Measurements from ENCODE around the gene SFXN2. TPM values are rescaled to one million over a fixed set of nuclear protein-coding genes. Genes with fewer than 3 reads are reported as not detected.

The SFXN2 gene
- total RNA-seq, 1 experiment from 2014 or later, result 10.2 TPM

- no peaks in the 10 kb centered on the region for H4K20me1 ChIP-seq (ENCODE audit: insufficient read depth, low read depth, low read length)
- H3K4me1 ChIP-seq (ENCODE audit: low read length), result peaks cover 34% of the 10 kb centered on the region
- peaks cover 74% of the 10 kb centered on the region for H3K79me2 ChIP-seq (ENCODE audit: low read length)
- H3K4me3 ChIP-seq (ENCODE audit: low read length), result no peak overlapping the region
- H3K27me3 ChIP-seq (ENCODE audit: low read length), result no peaks in the 10 kb centered on the region
- no peaks in the 10 kb centered on the region for H3K9me2 ChIP-seq (replicated peaks; ENCODE audit: insufficient read depth, low read length)
- no peak overlapping the region for H3K27ac ChIP-seq (ENCODE audit: low read length)
- DNase-seq, result no peak
- no peaks in the 10 kb centered on the region for H3K36me3 ChIP-seq (ENCODE audit: insufficient read depth, low read length)
- H3K9ac ChIP-seq (ENCODE audit: low read length), result no peak overlapping the region
- H3K4me2 ChIP-seq (ENCODE audit: low read depth, low read length, poor library complexity, severe bottlenecking), result no peak overlapping the region
- H3K9me3 ChIP-seq (ENCODE audit: low read length), result no peaks in the 10 kb centered on the region
- no peak overlapping the region for H2AFZ ChIP-seq (ENCODE audit: low read length)
Measured at GRCh38 chr10:102775201-102775934, 60.9 kb downstream of the SFXN2 start.

GRCh38 chr10:102775935-102776669 lies 61.7 kb downstream of the SFXN2 start:
- Histone ChIP-seq H3K79me2 (ENCODE audit: low read length) (peaks cover 73% of the 10 kb centered on the region), H3K4me2 (ENCODE audit: low read depth, low read length, poor library complexity, severe bottlenecking) (no peak overlapping the region), H3K27ac (ENCODE audit: low read length) (no peak overlapping the region), H2AFZ (ENCODE audit: low read length) (no peak overlapping the region), H3K36me3 (ENCODE audit: insufficient read depth, low read length) (no peaks in the 10 kb centered on the region), H3K9ac (ENCODE audit: low read length) (no peak overlapping the region), H3K4me3 (ENCODE audit: low read length) (no peak overlapping the region), H3K4me1 (ENCODE audit: low read length) (peaks cover 29% of the 10 kb centered on the region), H4K20me1 (ENCODE audit: insufficient read depth, low read depth, low read length) (no peaks in the 10 kb centered on the region), H3K9me3 (ENCODE audit: low read length) (no peaks in the 10 kb centered on the region), H3K27me3 (ENCODE audit: low read length) (no peaks in the 10 kb centered on the region), H3K9me2 (replicated peaks; ENCODE audit: insufficient read depth, low read length) (no peaks in the 10 kb centered on the region)
- DNase-seq, result no peak

- Histone ChIP-seq H3K27ac (ENCODE audit: low read length) (no peak overlapping the region), H3K4me1 (ENCODE audit: low read length) (peaks cover 21% of the 10 kb centered on the region), H4K20me1 (ENCODE audit: insufficient read depth, low read depth, low read length) (no peaks in the 10 kb centered on the region), H3K4me2 (ENCODE audit: low read depth, low read length, poor library complexity, severe bottlenecking) (no peak overlapping the region), H3K9ac (ENCODE audit: low read length) (no peak overlapping the region), H3K27me3 (ENCODE audit: low read length) (no peaks in the 10 kb centered on the region), H3K79me2 (ENCODE audit: low read length) (peaks cover 72% of the 10 kb centered on the region), H3K9me3 (ENCODE audit: low read length) (no peaks in the 10 kb centered on the region), H3K4me3 (ENCODE audit: low read length) (no peak overlapping the region), H2AFZ (ENCODE audit: low read length) (no peak overlapping the region), H3K36me3 (ENCODE audit: insufficient read depth, low read length) (no peaks in the 10 kb centered on the region), H3K9me2 (replicated peaks; ENCODE audit: insufficient read depth, low read length) (no peaks in the 10 kb centered on the region)
- no peak for DNase-seq
Measured at GRCh38 chr10:102776779-102777456, 62.5 kb downstream of the SFXN2 start.

- H3K4me1 ChIP-seq (ENCODE audit: low read length), result peaks cover 12% of the 10 kb centered on the region
- no peaks in the 10 kb centered on the region for H3K9me3 ChIP-seq (ENCODE audit: low read length)
- H4K20me1 ChIP-seq (ENCODE audit: insufficient read depth, low read depth, low read length), result no peaks in the 10 kb centered on the region
- H3K9me2 ChIP-seq (replicated peaks; ENCODE audit: insufficient read depth, low read length), result no peaks in the 10 kb centered on the region
- H3K4me3 ChIP-seq (ENCODE audit: low read length), result no peak overlapping the region
- no peaks in the 10 kb centered on the region for H3K36me3 ChIP-seq (ENCODE audit: insufficient read depth, low read length)
- no peak overlapping the region for H3K27ac ChIP-seq (ENCODE audit: low read length)
- H2AFZ ChIP-seq (ENCODE audit: low read length), result no peak overlapping the region
- no peak overlapping the region for H3K4me2 ChIP-seq (ENCODE audit: low read depth, low read length, poor library complexity, severe bottlenecking)
- H3K9ac ChIP-seq (ENCODE audit: low read length), result no peak overlapping the region
- no peak for DNase-seq
- H3K27me3 ChIP-seq (ENCODE audit: low read length), result no peaks in the 10 kb centered on the region
- H3K79me2 ChIP-seq (ENCODE audit: low read length), result peaks cover 78% of the 10 kb centered on the region
Measured at GRCh38 chr10:102777711-102778453, 63.4 kb downstream of the SFXN2 start.

- Histone ChIP-seq H4K20me1 (ENCODE audit: insufficient read depth, low read depth, low read length) (no peaks in the 10 kb centered on the region), H3K36me3 (ENCODE audit: insufficient read depth, low read length) (no peaks in the 10 kb centered on the region), H3K27me3 (ENCODE audit: low read length) (no peaks in the 10 kb centered on the region), H3K27ac (ENCODE audit: low read length) (no peak overlapping the region), H3K4me2 (ENCODE audit: low read depth, low read length, poor library complexity, severe bottlenecking) (no peak overlapping the region), H3K4me1 (ENCODE audit: low read length) (peaks cover 3% of the 10 kb centered on the region), H3K79me2 (ENCODE audit: low read length) (peaks cover 76% of the 10 kb centered on the region), H3K9me2 (replicated peaks; ENCODE audit: insufficient read depth, low read length) (no peaks in the 10 kb centered on the region), H3K9me3 (ENCODE audit: low read length) (no peaks in the 10 kb centered on the region), H2AFZ (ENCODE audit: low read length) (no peak overlapping the region), H3K4me3 (ENCODE audit: low read length) (no peak overlapping the region), H3K9ac (ENCODE audit: low read length) (no peak overlapping the region)
- no peak for DNase-seq
Measured at GRCh38 chr10:102778781-102779180, 64.3 kb downstream of the SFXN2 start.

GRCh38 chr10:102779680-102780526 lies 65.5 kb downstream of the SFXN2 start:
- H3K4me3 ChIP-seq (ENCODE audit: low read length), result no peak overlapping the region
- no peaks in the 10 kb centered on the region for H3K9me3 ChIP-seq (ENCODE audit: low read length)
- no peak overlapping the region for H2AFZ ChIP-seq (ENCODE audit: low read length)
- no peak overlapping the region for H3K9ac ChIP-seq (ENCODE audit: low read length)
- H3K27ac ChIP-seq (ENCODE audit: low read length), result no peak overlapping the region
- no peak overlapping the region for H3K4me2 ChIP-seq (ENCODE audit: low read depth, low read length, poor library complexity, severe bottlenecking)
- no peak for DNase-seq
- no peaks in the 10 kb centered on the region for H4K20me1 ChIP-seq (ENCODE audit: insufficient read depth, low read depth, low read length)
- peaks cover 70% of the 10 kb centered on the region for H3K79me2 ChIP-seq (ENCODE audit: low read length)
- no peaks in the 10 kb centered on the region for H3K4me1 ChIP-seq (ENCODE audit: low read length)
- no peaks in the 10 kb centered on the region for H3K9me2 ChIP-seq (replicated peaks; ENCODE audit: insufficient read depth, low read length)
- no peaks in the 10 kb centered on the region for H3K27me3 ChIP-seq (ENCODE audit: low read length)
- no peaks in the 10 kb centered on the region for H3K36me3 ChIP-seq (ENCODE audit: insufficient read depth, low read length)

GRCh38 chr10:102780527-102780808 lies 66.0 kb downstream of the SFXN2 start:
- Histone ChIP-seq H3K9ac (ENCODE audit: low read length) (no peak overlapping the region), H3K36me3 (ENCODE audit: insufficient read depth, low read length) (no peaks in the 10 kb centered on the region), H4K20me1 (ENCODE audit: insufficient read depth, low read depth, low read length) (no peaks in the 10 kb centered on the region), H3K9me2 (replicated peaks; ENCODE audit: insufficient read depth, low read length) (no peaks in the 10 kb centered on the region), H3K27me3 (ENCODE audit: low read length) (no peaks in the 10 kb centered on the region), H2AFZ (ENCODE audit: low read length) (no peak overlapping the region), H3K4me1 (ENCODE audit: low read length) (no peaks in the 10 kb centered on the region), H3K9me3 (ENCODE audit: low read length) (no peaks in the 10 kb centered on the region), H3K4me2 (ENCODE audit: low read depth, low read length, poor library complexity, severe bottlenecking) (no peak overlapping the region), H3K4me3 (ENCODE audit: low read length) (no peak overlapping the region), H3K27ac (ENCODE audit: low read length) (no peak overlapping the region), H3K79me2 (ENCODE audit: low read length) (peaks cover 68% of the 10 kb centered on the region)
- no peak for DNase-seq
